Embryonic facial prominence (tissue), 1 donor: ENCODE results near the gene POLRMT.

ENCODE experiments used
- DNase-seq: peaks from one replicate; pipeline ENCODE4 v3.0.0-alpha.2; 2016; ENCODE audit errors: extremely low spot score

The POLRMT gene

GRCh38 chr19:662962-663681 lies 29.8 kb upstream of the POLRMT start, which contains the start of gene RNF126:
Gene RNF126 (minus strand): TSS chr19:663214. CDS start chr19:663121, 93 bp downstream.
- DNase-seq: peak; percentile 77

GRCh38 chr19:662207-662961 lies 29.0 kb upstream of the POLRMT start:
- DNase-seq: no peak

GRCh38 chr19:661427-662196 lies 28.3 kb upstream of the POLRMT start:
- DNase-seq: no peak

GRCh38 chr19:660793-661426 lies 27.6 kb upstream of the POLRMT start:
- no peak for DNase-seq

- DNase-seq: no peak
Measured at GRCh38 chr19:658916-659839, 25.8 kb upstream of the POLRMT start.

- no peak for DNase-seq
Measured at GRCh38 chr19:658059-658839, 24.9 kb upstream of the POLRMT start.

GRCh38 chr19:657611-658010 lies 24.3 kb upstream of the POLRMT start:
- no peak for DNase-seq

GRCh38 chr19:656751-657559 lies 23.6 kb upstream of the POLRMT start:
- no peak for DNase-seq

GRCh38 chr19:655691-656090 lies 22.4 kb upstream of the POLRMT start:
- DNase-seq: no peak

GRCh38 chr19:653425-653824 lies 20.1 kb upstream of the POLRMT start:
- DNase-seq: no peak

- DNase-seq: no peak
Measured at GRCh38 chr19:652467-653389, 19.4 kb upstream of the POLRMT start.

GRCh38 chr19:651991-652390 lies 18.7 kb upstream of the POLRMT start:
- no peak for DNase-seq

- DNase-seq: no peak
Measured at GRCh38 chr19:651114-651818, 17.9 kb upstream of the POLRMT start.

- DNase-seq: no peak
Measured at GRCh38 chr19:650121-650520, 16.8 kb upstream of the POLRMT start.

GRCh38 chr19:648904-649801 lies 15.8 kb upstream of the POLRMT start:
- DNase-seq: no peak

- DNase-seq: no peak
Measured at GRCh38 chr19:648305-648704, 15.0 kb upstream of the POLRMT start.
